BE2C (cell line): ENCODE results near the gene CCDC178.

ENCODE experiments used
- DNase-seq: peaks from one replicate; pipeline ENCODE4 v3.0.0-alpha.2; 2020
- H3K27me3 ChIP-seq: fragments of 250-450 bp; sonication (Bioruptor Pico); 2 replicates; pipeline ENCODE4 v1.5.1; 2020; ENCODE audit warnings: mild to moderate bottlenecking
- H3K36me3 ChIP-seq: fragments of 250-450 bp; sonication (Bioruptor Pico); 2 replicates; pipeline ENCODE4 v1.5.1; 2020; ENCODE audit warnings: mild to moderate bottlenecking
- H3K4me1 ChIP-seq: fragments of 250-450 bp; sonication (Bioruptor Pico); 2 replicates; pipeline ENCODE4 v1.5.1; 2020
- H3K4me3 ChIP-seq: 2 replicates; pipeline ENCODE4 v1.5.1; 2011; ENCODE audit warnings: low read depth, low read length
- H3K9me3 ChIP-seq: fragments of 250-450 bp; sonication (Bioruptor Pico); 2 replicates; pipeline ENCODE4 v1.5.1; 2020
- TF ChIP-seq, protein P1 (sequence below): IDR thresholded peaks from 2 replicates; pipeline ENCODE4 v1.5.1; 2012; ENCODE audit warnings: mild to moderate bottlenecking, low read depth, low read length

Gene CCDC178

DNA sequence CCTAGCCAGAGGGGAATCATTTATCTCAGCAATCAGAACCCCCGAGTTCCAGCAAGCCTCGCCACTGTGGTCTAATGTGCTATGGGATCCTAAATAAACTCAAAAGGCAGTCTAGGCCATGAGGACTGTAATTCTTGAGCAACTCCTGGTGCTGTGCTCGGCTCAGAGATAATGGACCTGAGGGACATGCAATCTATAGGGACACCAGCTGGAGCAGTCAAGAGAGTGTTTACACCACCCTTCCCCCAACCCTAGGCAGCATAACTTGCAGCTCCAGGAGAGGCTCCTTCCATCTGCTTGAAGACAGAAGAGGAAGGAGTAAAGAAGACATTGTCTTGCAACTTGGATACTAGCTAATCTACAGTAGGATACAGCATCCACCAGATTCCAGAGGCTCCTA, 442.2 kb downstream of the CCDC178 start:
- no peak overlapping the region for H3K4me3 ChIP-seq
- no peaks in the 10 kb centered on the region for H3K36me3 ChIP-seq
- TF ChIP-seq, protein P1, sequence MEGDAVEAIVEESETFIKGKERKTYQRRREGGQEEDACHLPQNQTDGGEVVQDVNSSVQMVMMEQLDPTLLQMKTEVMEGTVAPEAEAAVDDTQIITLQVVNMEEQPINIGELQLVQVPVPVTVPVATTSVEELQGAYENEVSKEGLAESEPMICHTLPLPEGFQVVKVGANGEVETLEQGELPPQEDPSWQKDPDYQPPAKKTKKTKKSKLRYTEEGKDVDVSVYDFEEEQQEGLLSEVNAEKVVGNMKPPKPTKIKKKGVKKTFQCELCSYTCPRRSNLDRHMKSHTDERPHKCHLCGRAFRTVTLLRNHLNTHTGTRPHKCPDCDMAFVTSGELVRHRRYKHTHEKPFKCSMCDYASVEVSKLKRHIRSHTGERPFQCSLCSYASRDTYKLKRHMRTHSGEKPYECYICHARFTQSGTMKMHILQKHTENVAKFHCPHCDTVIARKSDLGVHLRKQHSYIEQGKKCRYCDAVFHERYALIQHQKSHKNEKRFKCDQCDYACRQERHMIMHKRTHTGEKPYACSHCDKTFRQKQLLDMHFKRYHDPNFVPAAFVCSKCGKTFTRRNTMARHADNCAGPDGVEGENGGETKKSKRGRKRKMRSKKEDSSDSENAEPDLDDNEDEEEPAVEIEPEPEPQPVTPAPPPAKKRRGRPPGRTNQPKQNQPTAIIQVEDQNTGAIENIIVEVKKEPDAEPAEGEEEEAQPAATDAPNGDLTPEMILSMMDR, result no peak
- H3K27me3 ChIP-seq, result no peaks in the 10 kb centered on the region
- no peaks in the 10 kb centered on the region for H3K4me1 ChIP-seq
- no peaks in the 10 kb centered on the region for H3K9me3 ChIP-seq
- DNase-seq, result no peak

DNA sequence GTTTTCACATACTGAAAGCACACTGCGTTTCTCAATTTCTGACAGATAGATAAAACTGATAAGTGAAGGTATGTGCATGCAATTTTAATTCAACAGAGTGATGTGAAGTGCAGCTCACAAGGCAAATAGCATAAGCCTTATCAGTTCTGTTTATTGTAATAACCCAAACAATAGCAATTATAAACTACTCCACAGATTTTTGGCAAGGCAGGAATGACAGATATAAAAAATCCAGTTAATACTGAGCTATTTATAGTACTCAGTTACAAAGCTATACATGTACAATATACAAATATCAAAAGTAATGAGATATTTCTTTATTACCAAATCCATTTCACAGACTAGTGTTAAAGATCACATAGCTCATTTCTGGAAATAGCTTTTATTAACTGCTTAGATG, 456.8 kb downstream of the CCDC178 start:
- Histone ChIP-seq H3K4me1 (no peaks in the 10 kb centered on the region), H3K4me3 (no peak overlapping the region), H3K27me3 (no peaks in the 10 kb centered on the region), H3K36me3 (no peaks in the 10 kb centered on the region), H3K9me3 (no peaks in the 10 kb centered on the region)
- DNase-seq, result no peak
- TF ChIP-seq, protein P1, result no peak

DNA sequence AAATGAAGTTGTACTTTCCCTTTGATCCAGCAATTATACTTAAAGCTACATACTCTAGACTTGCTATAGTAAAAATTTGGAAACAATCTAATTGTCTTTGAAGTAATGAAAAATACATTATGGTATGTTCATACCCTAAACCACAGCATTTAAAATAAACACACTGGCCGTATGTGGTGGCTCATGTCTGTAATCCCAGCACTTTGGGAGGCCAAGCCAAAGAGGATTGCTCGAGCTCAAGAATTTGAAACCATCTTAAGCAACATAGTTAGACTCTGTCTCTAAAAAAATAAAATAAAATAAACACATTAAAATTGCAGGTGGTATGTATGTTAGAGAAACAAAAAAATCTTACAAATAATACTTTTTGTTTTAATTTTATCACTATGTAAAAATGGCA, 459.6 kb downstream of the CCDC178 start:
- DNase-seq, result no peak
- no peaks in the 10 kb centered on the region for H3K4me1 ChIP-seq
- H3K9me3 ChIP-seq, result no peaks in the 10 kb centered on the region
- H3K27me3 ChIP-seq, result no peaks in the 10 kb centered on the region
- no peaks in the 10 kb centered on the region for H3K36me3 ChIP-seq
- H3K4me3 ChIP-seq, result no peak overlapping the region
- TF ChIP-seq, protein P1, result no peak

DNA sequence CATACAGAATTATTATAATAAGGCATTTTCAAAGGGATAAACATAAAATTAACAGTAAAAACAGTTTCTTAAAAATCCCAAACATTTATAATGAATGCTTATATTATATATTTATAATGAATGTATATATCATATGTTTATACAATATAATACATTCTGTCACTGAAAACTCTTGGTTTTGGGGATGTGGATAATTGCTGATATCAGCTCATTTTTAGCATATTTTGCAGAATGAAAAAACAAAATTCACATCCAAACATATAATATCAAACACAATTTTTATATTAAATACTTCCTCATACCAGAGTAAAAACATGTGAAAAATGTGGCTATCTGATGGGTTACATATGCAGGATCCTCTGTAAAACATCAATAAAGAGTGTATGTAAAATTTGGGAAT, 465.0 kb downstream of the CCDC178 start:
- no peak for DNase-seq
- Histone ChIP-seq H3K27me3 (no peaks in the 10 kb centered on the region), H3K4me1 (no peaks in the 10 kb centered on the region), H3K36me3 (no peaks in the 10 kb centered on the region), H3K4me3 (no peak overlapping the region), H3K9me3 (no peaks in the 10 kb centered on the region)
- TF ChIP-seq, protein P1, result no peak

DNA sequence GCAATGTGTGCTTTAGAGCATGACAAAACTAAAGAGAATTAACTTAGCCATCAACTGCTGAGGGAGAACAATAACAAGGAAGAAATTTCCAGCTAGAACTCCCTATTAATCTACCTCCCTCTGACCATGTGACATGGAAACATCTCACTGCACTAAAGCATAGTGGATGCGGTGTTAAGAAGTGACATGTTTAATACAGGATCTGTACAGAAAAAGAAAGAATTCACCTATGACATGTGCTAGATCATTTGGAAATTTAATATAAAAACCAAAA, 465.4 kb downstream of the CCDC178 start:
- H3K36me3 ChIP-seq, result no peaks in the 10 kb centered on the region
- H3K4me1 ChIP-seq, result no peaks in the 10 kb centered on the region
- no peak overlapping the region for H3K4me3 ChIP-seq
- DNase-seq, result no peak
- TF ChIP-seq, protein P1, result no peak
- H3K27me3 ChIP-seq, result no peaks in the 10 kb centered on the region
- H3K9me3 ChIP-seq, result no peaks in the 10 kb centered on the region

DNA sequence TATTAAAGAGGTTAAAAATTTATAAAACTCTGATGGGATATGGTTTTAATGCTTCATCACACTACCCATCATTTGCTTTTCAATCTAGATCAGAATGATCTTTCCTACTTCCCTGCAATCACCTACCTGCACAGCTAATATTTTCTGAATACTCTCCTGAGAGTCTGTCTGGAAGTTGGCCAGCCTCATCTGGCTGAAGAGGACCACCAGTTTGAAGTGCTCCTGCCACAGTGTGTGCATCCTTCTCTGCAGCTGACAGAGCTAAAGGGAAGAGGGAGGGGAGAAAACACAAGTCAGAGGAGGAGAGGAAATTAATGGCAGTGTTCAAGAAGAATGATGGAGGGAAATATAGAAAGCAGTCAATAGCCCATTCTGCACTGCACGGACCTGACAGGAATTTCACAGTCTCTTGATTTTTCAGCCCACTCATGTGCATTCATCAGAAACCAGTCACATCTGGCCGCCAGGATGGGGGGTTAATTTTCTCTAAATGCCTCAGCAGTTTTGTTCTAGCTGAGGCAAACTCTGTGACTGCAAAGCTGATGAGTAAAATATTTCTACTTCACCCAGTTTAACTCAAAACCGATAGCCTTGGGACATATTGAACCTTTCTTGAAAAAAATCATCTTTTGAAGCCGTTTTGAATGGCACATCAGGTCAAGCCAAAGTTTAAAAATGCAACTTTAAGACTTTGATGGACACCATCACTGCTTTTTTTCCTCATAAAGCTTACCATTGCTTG, 465.9 kb downstream of the CCDC178 start:
- no peaks in the 10 kb centered on the region for H3K9me3 ChIP-seq
- no peak overlapping the region for H3K4me3 ChIP-seq
- TF ChIP-seq, protein P1, result no peak
- DNase-seq, result no peak
- H3K36me3 ChIP-seq, result no peaks in the 10 kb centered on the region
- no peaks in the 10 kb centered on the region for H3K4me1 ChIP-seq
- H3K27me3 ChIP-seq, result no peaks in the 10 kb centered on the region
